NOMO-1 treated with dmso at 0.1 percent for 144 hours (cell line): ENCODE data around the gene GUCY1A2.
"Not testable (repeated sequence)": the region's sequence is repeated elsewhere in the genome, so short reads cannot be mapped to it uniquely, and the experiment has no call there.

Source experiments
- DNase-seq: peaks from one replicate; lab custom pipeline; 2025; ENCODE audit not compliant: unreplicated experiment; lab: John Stamatoyannopoulos, UW

Gene GUCY1A2

DNA sequence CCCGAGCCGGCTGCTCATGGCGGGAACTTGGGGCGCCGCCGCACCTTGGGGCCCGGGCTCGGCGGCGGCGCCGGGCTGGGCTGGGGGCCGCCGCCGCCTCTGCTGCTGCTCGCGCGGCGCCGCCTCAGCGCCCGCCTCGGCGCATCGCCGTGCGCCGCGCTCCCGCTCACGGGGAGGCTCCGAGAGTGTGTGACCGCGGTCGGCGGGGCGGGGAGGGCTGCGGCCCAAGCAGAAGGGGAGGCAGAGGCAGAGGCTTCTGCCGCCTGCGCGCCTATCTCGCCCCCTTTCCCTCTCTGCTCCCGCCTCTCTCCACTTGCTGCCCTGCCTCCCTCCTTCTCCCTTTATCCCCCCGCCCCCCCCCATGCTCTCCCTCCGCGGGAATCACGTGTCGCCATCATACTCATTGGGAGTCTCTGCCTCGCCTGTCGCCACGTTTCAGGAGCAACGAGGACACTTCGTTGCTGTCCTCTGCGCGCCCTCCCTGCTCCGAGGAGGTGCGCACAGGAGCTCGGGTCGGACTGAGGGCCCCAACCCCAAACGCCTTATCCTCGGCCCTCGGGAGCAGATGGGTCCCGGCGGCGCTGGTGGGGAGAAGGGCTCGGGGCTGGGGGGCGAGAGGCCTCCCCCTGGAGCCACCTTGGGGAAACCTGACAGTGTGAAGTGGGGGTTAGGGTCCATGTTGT lies at the start of gene GUCY1A2:
GUCY1A2 (minus strand) TSS at position 258 of the 683 bp plus-strand sequence. CDS start 421 bp downstream, outside the sequence.
- no peak for DNase-seq

DNA sequence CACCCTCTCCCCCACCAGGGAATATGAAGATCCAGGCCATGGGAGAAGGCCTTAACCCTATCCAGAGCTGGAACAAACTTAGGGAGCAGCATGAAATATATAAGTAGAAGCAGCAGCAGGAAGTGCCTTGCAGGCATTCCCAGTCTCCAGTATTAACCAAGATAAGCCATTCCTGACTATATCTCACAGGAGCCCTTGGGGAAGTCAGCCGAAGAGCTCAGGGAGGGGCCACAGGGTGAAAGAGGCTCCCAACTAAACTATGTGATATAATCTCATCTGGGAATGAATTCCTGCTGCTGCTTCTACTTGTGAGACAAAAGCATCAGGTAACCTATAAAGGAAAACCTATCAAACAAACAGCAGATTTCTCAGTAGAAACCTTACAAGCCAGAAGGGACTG lies 36.1 kb upstream of the GUCY1A2 start:
- DNase-seq = no peak

DNA sequence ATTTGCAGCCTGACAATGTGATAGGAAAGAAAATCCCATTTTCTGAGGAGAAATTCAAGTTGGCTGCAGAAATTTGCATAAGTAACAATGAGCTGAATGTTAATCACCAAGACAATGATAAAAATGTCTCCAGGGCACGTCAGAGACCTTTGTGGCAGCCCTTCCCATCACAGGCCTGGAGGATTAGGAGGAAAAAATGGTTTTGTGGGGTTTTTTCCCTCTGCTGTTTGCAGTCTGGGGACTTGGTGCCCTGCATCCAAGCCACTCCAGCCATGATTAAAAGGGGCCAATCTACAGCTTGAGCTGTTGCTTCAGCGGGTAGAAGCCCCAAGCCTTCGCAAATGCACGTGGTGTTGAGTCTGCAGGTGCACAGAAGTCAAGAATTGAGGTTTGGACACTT lies 33.1 kb upstream of the GUCY1A2 start:
- not testable (repeated sequence) for DNase-seq

DNA sequence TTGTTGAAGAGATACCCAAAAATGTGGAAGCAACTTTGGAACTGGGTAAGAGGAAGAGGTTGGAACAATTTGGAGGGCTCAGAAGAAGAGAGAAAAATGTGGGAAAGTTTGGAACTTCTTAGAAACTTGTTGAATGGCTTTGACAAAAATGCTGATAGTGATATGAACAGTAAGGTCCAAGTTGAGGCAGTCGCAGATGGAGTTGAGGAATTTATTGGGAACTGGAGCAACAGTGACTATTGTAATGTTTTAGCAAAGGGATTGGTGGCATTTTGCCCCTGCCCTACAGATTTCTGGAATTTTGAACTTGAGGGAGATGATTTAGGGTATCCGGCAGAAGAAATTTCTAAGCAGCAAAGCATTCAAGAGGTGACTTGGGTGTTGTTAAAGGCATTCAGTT lies 32.6 kb upstream of the GUCY1A2 start:
- not testable (repeated sequence) for DNase-seq

DNA sequence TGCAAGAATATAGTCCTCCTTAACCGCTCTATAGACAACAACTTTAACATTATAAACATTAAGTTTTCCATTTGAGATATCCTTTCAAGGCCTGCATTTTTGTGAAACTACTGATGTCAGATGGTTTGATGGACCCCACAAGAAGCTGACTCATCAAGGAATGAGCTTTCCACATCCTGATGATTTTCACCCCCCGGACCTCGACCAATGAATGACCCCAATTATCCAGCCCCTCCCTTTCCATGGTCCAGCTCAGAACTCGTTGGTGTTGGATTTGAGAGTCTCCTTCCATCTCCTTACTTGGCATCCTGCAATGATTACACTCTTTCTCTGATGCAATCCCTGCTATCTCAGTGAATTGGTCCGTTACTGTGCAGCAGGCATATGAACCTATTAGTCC lies 31.8 kb upstream of the GUCY1A2 start:
- no peak for DNase-seq

- DNase-seq = no peak
Observed at GRCh38 chr11:107044503-107044902, 26.2 kb upstream of the GUCY1A2 start.

DNA sequence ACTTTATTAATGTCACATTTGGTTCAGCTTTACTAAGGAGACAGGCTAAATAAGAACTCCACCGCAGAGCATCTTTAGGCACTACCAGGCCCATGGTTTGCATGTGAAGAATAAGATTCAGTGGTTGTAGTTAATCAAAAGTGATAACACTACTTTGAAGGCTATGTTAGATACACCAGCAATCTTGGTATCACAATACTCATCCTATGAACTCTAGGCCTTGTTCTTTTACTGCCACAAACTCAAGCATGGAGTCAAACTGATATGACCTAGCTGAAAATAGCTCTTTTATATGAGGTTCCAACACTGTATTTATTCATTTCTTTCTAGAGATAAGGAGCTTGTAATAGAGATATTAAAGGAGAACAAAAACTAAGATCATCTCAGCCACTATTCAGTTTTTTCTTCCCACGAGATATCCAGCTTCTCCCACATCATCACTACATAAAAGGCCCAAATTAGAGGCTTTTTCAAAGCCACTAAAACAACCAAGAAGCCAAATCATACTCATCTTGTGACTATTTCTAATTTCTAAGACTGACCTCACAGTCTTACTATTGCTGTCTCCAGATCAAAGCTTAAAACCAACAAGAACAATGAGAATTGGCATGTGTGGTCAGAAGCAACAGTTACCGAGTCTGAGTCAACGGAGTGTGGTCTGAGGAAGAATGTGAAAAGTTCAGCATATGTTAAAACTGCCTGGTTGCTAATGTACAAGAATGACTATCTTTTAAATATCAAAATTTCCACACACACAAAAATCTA lies 25.1 kb upstream of the GUCY1A2 start:
- no peak for DNase-seq

- no peak for DNase-seq
Observed at GRCh38 chr11:107042748-107043147, 24.5 kb upstream of the GUCY1A2 start.

- DNase-seq = peak; percentile 18
Observed at GRCh38 chr11:107041088-107041444, 22.8 kb upstream of the GUCY1A2 start.

GRCh38 chr11:107040433-107041087 lies 22.3 kb upstream of the GUCY1A2 start:
- DNase-seq = no peak

DNA sequence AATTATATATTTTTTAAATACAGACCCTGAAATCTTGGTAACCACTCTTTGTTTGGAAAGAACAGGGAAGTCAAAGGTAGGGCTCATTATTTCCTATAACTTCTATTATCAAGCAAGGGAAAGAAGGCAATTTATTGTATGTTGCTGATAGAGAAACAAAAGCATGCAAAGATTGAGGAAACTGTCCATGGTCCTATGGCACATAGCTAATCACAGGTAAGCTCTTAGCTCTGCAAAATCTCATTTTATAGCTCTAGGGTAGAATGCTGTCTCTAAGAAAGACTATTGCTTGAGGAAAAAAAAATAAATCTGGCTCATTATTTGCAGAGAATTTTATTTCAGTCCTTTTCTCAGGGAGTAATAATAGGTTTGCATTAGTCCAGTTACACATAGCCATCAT lies 7.4 kb upstream of the GUCY1A2 start:
- DNase-seq = no peak

DNA sequence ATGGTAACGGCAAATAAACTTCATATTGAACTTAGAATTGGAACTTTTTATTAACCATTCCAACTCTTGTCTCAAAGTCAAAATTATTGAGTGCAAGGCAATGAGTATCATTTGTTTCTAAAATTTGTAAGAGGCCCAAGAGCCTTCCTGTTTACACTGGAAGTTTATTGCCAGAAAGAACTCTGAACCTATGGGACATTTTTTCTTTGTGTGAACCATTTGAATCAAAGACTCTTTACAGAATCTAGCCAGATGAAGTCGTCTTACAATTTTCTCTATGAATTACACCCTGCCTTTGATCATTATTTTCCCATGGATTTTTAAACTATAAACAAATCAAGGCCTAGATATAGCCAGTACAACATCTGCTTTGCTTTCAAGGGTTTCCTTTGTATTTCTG lies 2.3 kb upstream of the GUCY1A2 start:
- DNase-seq = no peak

- DNase-seq = no peak
Observed at GRCh38 chr11:107018902-107019493, 722 bp upstream of the GUCY1A2 start.

DNA sequence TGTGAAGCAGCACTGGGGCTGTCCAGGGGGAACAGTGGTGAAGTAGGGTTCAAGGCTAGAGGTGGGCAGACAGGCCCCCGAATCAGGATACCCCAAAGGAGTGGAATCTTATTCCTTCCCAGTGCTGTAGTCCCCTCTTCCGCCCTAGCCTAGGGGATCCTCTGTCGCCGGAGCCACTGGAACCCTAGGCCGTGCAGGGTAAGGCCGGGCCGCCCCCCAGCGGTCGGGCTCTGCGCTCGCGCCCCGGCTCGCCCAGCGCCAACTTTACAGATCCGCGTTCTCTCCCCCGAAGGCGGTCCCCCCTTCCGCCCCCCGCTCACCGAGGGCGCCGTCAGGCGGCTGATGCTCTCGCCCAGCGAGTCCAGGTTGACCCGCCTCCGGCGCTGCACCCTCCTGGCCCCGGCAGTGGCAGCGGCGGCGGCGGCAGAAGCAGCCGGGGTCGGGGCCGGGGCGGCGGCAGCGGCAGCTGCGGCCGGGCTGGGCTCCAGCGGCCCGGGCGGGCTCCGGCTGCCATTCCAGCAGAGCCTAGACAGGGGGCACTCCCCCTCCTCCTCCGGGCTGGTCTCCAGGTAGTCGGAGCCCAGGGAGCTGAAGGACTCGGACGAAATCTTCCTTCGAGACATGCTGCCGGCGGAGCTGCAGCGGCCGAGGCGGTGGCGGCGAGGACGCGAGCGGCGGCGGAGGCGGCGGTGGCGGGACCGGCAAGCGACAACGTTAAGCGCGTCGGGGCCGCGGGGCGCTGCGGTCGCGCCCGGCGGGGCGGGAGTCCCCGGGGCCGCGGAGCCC lies 650 bp downstream of the GUCY1A2 start:
- no peak for DNase-seq

DNA sequence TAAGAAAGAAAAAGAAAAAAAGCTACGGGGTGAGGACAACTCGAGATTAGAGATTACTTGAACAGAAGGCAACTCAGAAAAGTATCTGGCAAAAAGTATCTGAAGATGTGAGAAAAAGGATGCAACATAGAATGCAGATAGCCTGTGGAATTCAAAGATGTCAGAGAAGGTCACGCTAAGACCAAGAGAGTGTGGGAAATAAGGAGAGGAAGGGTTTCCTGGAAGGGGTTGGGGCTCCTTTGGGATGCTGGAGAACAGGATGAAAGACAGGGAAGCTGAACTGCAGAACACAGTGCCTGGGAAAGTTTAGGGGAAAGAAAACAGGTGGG lies 1.2 kb downstream of the GUCY1A2 start:
- DNase-seq = no peak

DNA sequence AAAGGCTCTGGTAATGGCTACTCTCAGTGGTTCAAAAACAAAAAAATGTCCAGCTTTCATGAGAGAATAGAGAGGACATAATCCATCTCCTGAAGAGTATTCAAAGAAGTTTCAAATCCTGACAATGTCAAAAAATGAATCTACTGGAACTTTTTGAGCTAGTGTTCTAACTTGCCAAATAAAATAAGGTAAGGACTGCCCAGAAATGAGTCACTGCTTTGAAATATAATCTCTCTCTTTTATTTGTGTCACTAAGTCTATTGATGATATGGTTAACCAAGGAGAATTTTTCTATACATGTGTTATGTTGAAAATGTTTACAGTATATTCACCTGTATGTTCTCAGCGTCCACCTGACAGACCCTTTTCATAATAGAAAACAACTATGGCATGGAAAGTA lies 3.4 kb downstream of the GUCY1A2 start:
- no peak for DNase-seq

DNA sequence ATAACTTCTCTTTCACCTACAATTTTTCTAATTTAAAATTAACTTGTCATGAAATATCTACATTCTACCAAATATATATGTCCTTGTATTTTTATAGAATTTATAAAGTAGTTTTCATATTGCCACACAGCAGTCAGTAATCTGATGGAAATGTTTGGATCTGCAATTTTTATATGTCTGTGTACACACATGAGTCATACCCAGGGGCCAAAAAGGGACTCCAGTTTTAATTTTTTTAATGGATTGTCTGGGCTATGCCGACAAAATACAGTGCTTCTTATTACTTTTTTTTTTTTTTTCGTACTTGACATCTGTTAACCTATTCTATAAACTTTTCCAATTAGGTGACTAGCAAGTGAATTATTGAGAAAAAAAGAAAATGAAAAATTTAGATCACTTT lies 6.3 kb downstream of the GUCY1A2 start:
- DNase-seq = no peak

DNA sequence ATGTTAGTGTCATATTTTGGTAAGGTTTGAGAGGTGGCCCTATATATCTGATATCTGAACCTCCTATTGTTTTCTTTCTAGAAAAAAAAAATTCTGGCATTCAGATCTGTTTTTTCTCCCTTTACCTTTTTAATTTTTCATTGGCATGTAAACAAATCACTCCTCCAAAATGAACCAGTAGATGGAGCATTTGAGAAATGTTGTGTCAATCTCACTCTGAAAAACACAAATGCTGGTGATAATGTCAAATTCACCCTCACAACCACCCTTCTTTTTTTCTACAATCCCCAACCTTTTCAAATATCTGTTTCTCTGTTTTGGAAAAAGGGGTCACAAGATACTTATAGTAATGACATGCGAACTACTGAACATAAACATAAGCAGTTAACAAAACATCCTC lies 9.1 kb downstream of the GUCY1A2 start:
- DNase-seq = no peak

- DNase-seq = no peak
Observed at GRCh38 chr11:107006076-107006833, 12.0 kb downstream of the GUCY1A2 start.

DNA sequence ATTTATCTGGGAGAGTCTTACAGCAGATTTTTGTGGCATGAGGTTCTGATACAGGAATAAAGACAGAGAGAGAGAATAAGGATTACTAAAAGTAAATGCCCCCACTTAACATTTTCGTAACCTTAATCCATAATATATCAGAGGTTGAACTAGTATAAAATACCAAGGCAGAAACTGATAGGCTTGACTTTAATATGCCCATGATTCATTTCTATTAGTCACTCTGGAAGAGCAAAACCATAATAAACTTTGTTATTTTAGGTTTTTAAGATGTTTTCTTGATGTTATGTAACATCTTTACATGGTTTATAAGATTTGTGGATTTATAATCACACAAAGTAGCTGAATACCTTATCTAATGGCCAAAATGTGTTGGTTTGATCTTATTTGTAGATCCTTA lies 19.1 kb downstream of the GUCY1A2 start:
- DNase-seq = no peak

GRCh38 chr11:106998916-106999188 lies 19.4 kb downstream of the GUCY1A2 start:
- DNase-seq = no peak
